ENCODE results near the gene ABHD4.

DNA sequence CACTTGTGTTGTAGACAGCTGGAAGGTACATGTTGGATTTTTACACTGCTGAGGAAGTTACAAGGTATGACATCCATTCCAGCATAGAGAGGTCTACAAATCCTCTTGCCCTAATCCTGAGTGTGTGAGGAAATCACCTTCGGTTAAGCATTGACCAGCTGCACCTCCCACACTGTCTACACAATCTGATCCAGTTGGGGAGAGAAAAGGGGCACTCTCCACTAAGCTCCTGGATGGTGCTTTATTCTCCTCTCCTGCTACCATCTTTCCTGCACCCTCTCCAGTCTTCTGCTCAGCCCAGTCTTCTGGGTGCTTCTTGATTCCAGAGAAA lies 46.2 kb downstream of the ABHD4 start, which contains the start of gene OR6J1:
- TF ChIP-seq, protein P1, sequence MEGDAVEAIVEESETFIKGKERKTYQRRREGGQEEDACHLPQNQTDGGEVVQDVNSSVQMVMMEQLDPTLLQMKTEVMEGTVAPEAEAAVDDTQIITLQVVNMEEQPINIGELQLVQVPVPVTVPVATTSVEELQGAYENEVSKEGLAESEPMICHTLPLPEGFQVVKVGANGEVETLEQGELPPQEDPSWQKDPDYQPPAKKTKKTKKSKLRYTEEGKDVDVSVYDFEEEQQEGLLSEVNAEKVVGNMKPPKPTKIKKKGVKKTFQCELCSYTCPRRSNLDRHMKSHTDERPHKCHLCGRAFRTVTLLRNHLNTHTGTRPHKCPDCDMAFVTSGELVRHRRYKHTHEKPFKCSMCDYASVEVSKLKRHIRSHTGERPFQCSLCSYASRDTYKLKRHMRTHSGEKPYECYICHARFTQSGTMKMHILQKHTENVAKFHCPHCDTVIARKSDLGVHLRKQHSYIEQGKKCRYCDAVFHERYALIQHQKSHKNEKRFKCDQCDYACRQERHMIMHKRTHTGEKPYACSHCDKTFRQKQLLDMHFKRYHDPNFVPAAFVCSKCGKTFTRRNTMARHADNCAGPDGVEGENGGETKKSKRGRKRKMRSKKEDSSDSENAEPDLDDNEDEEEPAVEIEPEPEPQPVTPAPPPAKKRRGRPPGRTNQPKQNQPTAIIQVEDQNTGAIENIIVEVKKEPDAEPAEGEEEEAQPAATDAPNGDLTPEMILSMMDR (IDR thresholded peaks at IDR 0.05; ENCODE audit: low read length), result no peak
- TF ChIP-seq EZH2phosphoT487 (IDR thresholded peaks at IDR 0.05; ENCODE audit: low read length), result no peak

Measured in MM.1S (cell line).